Activated naive CD8-positive, alpha-beta T cell treated with anti-CD3 and anti-CD28 coated beads, Interleukin-2, amount 10 ng/mL, durations not matched to agents 7 days and 5 days (primary cell): ENCODE measurements around the gene PHPT1. TPM values are rescaled to one million over a fixed set of nuclear protein-coding genes. Genes with fewer than 3 reads are reported as not detected.
"Not testable (repeated sequence)": the region's sequence is repeated elsewhere in the genome, so short reads cannot be mapped to it uniquely, and the experiment has no call there.

Experiments used
- ATAC-seq: fragments of 150-1000 bp; cut with Tn5 transposase; one replicate; pipeline ENCODE4 v1.10.0; 2021; ENCODE audit warnings: low read depth, moderate library complexity
- POLR2A ChIA-PET: fragments of 350-600 bp; sonication (Branson Sonifier 250); formaldehyde crosslinking; loops from one replicate; lab custom pipeline; 2021; ENCODE audit warnings: antibody characterized with exemption; lab: Charles Lee
- DNase-seq: peaks from one replicate; pipeline ENCODE4 v3.0.0; 2021
- H3K27ac Mint-ChIP-seq: one replicate; pipeline ENCODE4 v1.8.0; 2022; ENCODE audit warnings: mild to moderate bottlenecking, mixed read lengths
- H3K27me3 Mint-ChIP-seq: one replicate; pipeline ENCODE4 v1.8.0; 2022; ENCODE audit warnings: mild to moderate bottlenecking, moderate library complexity, mixed read lengths
- H3K36me3 Mint-ChIP-seq: one replicate; pipeline ENCODE4 v1.8.0; 2021; ENCODE audit warnings: mild to moderate bottlenecking, mixed read lengths
- H3K4me1 Mint-ChIP-seq: one replicate; pipeline ENCODE4 v1.8.0; 2021; ENCODE audit warnings: mixed read lengths
- H3K4me3 Mint-ChIP-seq: one replicate; pipeline ENCODE4 v1.8.0; 2022; ENCODE audit warnings: mild to moderate bottlenecking, moderate library complexity, mixed read lengths
- H3K9me3 Mint-ChIP-seq: one replicate; pipeline ENCODE4 v1.8.0; 2021; ENCODE audit warnings: mixed read lengths
- total RNA-seq, 2 experiments: library from RNA; stranded (reverse); gene quantifications; one replicate each; pipeline ENCODE4 v1.2.3, GENCODE V29; 2021

PHPT1 gene
- 10 to 100 TPM; 80.5 to 89.0 TPM for total RNA-seq

DNA sequence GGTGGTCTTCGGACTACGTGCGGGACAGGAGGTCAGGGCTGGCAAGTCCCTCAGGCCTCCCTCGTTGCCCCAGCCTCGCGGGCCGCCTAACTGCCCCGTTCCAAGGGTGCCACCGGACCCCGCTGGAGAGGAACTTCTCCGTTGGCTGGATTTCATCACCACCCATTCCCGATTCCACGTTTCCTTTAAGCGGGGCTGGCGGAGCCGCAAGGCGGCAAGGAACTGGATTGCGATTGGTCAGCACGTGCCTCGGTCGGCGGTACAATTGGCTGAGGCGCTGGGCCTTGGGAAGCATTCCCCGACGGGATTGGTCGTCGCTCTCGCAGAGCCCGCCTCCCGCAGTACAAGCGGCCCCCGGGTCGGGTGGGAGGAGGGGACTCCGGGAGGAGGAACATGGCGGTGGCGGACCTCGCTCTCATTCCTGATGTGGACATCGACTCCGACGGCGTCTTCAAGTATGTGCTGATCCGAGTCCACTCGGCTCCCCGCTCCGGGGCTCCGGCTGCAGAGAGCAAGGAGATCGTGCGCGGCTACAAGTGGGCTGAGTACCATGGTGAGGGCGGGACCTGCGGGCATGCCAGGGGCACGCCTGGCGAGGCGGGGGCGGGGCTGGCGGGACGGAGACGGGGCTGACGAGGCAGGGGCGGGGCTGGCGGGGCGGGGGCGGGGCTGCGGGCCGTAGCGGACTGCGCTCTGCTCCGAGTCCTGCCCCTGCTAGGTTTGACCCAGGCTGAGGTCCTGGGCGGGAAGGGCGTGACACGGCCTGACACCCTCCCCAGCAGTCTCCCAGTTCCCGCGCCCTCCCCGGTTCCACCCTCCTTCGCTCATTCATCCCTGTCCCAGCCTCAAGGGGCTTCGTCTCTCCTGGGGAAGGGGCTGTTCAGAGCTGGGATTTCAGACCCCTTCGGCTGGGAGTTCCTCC is at the start of gene PHPT1:
PHPT1 (plus strand) TSS at position 372 of the 922 bp plus-strand sequence; CDS start at position 394, 22 bp downstream.
- ATAC-seq, result peak; percentile 89
- peaks cover 10% of the 10 kb centered on the region for H3K27me3 Mint-ChIP-seq
- POLR2A ChIA-PET, result interaction anchor here (0.5 to 3.0 kb wide), 7 partner anchors 15 to 43 kb away, joined by 3 to 29 read pairs (median 6); partner anchors contain the start of genes RABL6 and TRAF2

GRCh38 chr9:136799854-136800657 is 49.2 kb upstream of the PHPT1 start:
- peak; percentile 85 for DNase-seq
- Mint-ChIP-seq H3K36me3 (no peaks in the 10 kb centered on the region), H3K9me3 (no peaks in the 10 kb centered on the region), H3K27me3 (peaks cover 36% of the 10 kb centered on the region), H3K4me3 (peak overlapping the region; percentile 90), H3K27ac (peak overlapping the region; percentile 65), H3K4me1 (peaks cover 13% of the 10 kb centered on the region)
- peak; percentile 57 for ATAC-seq
- POLR2A ChIA-PET, result interaction anchor here (3.0 kb wide), 1 partner anchor 8 kb away, joined by 14 read pairs; the partner anchor contains the start of gene RABL6

More for the DNA sequence above, at the start of gene PHPT1:
- H3K27ac Mint-ChIP-seq, result peak within 1 kb of the TSS; percentile 92
- H3K9me3 Mint-ChIP-seq, result no peaks in the 10 kb centered on the region
- peaks cover 5% of the 10 kb centered on the region for H3K4me1 Mint-ChIP-seq
- peak within 1 kb of the TSS; percentile 96 for H3K4me3 Mint-ChIP-seq
- peak; percentile 97 for DNase-seq
- H3K36me3 Mint-ChIP-seq, result peaks cover 1% of the 10 kb centered on the region

DNA sequence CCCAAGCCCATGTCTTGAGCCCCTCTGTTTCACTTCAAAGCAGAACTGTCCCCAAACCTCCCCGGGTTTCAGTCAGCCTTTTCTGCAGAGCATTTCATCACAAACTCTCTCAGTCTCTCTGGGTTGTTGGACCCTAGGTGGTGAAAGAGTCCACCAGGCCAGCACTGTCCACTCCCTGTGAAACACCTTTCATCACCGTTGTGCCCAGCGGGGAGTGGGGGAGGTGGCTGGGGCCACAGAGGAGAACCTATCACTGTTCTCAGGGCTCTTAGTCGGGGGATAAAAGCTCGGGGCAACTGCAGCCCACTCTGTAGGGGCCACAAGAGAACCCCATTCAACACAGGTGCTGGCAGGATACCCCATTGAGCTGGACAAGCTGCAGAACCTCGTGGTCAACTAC is 46.9 kb upstream of the PHPT1 start:
- POLR2A ChIA-PET, result no interaction called here
- Mint-ChIP-seq H3K27me3 (peaks cover 19% of the 10 kb centered on the region), H3K4me1 (peaks cover 15% of the 10 kb centered on the region), H3K36me3 (peaks cover 4% of the 10 kb centered on the region), H3K9me3 (no peaks in the 10 kb centered on the region), H3K27ac (no peak overlapping the region), H3K4me3 (no peak overlapping the region)
- ATAC-seq (no peak), DNase-seq (no peak)

DNA sequence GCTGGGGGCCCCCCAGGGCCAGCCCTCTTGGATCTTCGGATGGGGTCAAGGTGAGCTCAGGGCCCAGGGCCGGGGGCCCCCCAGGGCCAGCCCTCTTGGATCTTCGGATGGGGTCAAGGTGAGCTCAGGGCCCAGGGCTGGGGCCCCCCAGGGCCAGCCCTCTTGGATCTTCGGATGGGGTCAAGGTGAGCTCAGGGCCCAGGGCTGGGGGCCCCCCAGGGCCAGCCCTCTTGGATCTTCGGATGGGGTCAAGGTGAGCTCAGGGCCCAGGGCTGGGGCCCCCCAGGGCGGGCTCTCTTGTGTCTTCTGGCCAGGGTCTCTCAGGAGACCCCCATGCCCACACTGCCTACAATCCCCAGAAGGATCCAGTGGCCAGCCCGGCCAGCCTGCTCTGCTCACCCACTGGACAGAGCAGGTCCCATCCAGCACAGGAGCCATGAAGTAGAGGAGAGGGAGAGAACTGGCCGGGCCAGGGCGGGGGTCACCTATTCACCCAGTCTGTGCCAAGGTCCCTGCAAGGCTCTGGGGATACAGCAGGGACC is 46.1 kb upstream of the PHPT1 start:
- Mint-ChIP-seq H3K4me1 (peaks cover 15% of the 10 kb centered on the region), H3K27me3 (peaks cover 14% of the 10 kb centered on the region)
- ATAC-seq, H3K9me3 Mint-ChIP-seq, H3K36me3 Mint-ChIP-seq, DNase-seq, POLR2A ChIA-PET, H3K4me3 Mint-ChIP-seq, H3K27ac Mint-ChIP-seq: not testable (repeated sequence)

- POLR2A ChIA-PET, result no interaction called here
- DNase-seq (no peak), ATAC-seq (no peak)
- peaks cover 4% of the 10 kb centered on the region for H3K36me3 Mint-ChIP-seq
- no peak overlapping the region for H3K4me3 Mint-ChIP-seq
- H3K4me1 Mint-ChIP-seq, result peaks cover 17% of the 10 kb centered on the region
- peaks cover 13% of the 10 kb centered on the region for H3K27me3 Mint-ChIP-seq
- H3K9me3 Mint-ChIP-seq, result no peaks in the 10 kb centered on the region
- no peak overlapping the region for H3K27ac Mint-ChIP-seq
Measured at GRCh38 chr9:136803551-136804508, 45.4 kb upstream of the PHPT1 start.

GRCh38 chr9:136804509-136805206 is 44.6 kb upstream of the PHPT1 start:
- Mint-ChIP-seq H3K27ac (no peak overlapping the region), H3K4me3 (no peak overlapping the region), H3K27me3 (peaks cover 13% of the 10 kb centered on the region), H3K4me1 (peaks cover 26% of the 10 kb centered on the region), H3K36me3 (peaks cover 6% of the 10 kb centered on the region), H3K9me3 (no peaks in the 10 kb centered on the region)
- POLR2A ChIA-PET, result no interaction called here
- DNase-seq (no peak), ATAC-seq (no peak)

DNA sequence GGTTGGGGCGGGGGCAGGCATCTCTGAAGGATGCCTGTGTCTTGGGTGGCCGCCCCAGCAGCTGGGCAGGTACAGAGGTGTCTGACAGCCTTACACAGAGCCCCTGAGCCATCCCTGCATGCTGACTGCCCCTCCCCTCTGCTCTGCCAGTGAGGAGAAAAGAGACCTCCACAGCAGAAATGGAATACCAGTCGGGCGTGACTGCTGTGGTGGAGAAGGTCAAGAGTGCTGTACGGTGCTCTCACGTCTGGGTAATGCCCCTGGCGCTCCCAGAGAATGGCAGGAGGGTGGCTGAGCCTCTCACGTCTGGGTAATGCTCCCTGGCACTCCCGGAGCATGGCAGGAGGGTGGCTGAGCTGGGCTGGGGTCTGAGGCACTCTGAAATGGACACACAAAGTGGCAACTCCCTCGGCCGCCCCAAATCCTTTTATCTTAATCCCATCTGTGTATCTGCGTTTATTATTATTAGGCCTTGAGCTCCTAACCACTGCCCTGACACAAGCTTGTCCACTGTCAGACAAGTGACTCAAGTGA is 43.9 kb upstream of the PHPT1 start:
- no peak overlapping the region for H3K4me3 Mint-ChIP-seq
- no peak overlapping the region for H3K27ac Mint-ChIP-seq
- H3K4me1 Mint-ChIP-seq, result peaks cover 29% of the 10 kb centered on the region
- H3K9me3 Mint-ChIP-seq, result no peaks in the 10 kb centered on the region
- no peak for ATAC-seq
- H3K27me3 Mint-ChIP-seq, result peaks cover 11% of the 10 kb centered on the region
- POLR2A ChIA-PET, result interaction anchor here (1.1 kb wide), 1 partner anchor 14 kb away, joined by 3 read pairs; the partner anchor contains the start of gene TMEM141
- DNase-seq, result no peak
- peaks cover 6% of the 10 kb centered on the region for H3K36me3 Mint-ChIP-seq

DNA sequence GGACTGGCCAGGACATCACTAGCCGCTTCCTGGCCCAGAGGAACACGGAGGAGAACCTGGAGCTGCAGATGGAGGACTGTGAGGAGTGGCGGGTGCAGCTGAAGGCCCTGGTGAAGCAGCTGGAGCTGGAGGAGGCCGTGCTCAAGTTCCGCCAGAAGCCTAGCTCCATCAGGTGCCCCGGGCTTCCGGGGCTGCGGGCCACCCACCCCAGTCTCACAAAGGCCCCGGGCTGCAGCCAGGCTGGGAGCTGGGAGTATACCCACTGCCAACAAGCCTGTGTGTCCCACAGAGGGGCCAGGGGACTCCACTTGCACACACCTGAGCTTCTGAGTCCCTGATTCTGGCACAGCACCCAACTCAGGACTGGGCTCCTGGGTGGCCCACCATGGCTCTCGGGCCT is 43.1 kb upstream of the PHPT1 start:
- no peak for ATAC-seq
- Mint-ChIP-seq H3K36me3 (peaks cover 10% of the 10 kb centered on the region), H3K4me1 (peaks cover 26% of the 10 kb centered on the region), H3K9me3 (no peaks in the 10 kb centered on the region), H3K27ac (no peak overlapping the region), H3K4me3 (peak overlapping the region; percentile 89), H3K27me3 (peaks cover 7% of the 10 kb centered on the region)
- POLR2A ChIA-PET, result interaction anchor here (1.1 to 1.4 kb wide), 2 partner anchors 15 to 42 kb away, joined by 3 to 6 read pairs; partner anchors contain the start of gene TMEM141
- DNase-seq, result no peak

DNA sequence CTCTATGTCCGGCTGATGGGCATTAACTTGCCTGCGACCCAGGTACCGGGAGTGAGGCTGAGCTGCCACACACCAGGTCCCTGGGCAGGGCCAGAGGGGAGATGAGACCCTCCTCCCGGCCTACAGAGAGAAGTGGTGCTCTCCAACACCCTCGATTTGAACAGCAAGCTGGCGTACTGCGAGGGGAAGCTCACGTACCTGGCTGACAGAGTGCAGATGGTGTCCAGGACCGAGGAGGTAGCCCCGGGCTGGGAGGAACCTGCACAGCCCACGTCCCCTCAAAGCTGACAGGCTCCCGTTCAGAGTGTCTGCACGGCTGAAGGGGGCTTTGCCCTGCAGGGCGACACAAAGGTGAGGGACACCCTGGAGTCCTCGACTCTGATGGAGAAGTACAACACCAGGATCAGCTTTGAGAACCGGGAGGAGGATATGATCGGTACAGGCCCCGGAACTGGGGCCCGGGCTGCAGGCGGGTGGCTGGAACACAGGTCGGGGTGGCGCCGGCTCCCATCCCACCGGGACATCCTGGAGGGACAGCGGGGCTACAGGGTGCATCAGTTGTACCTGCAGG is 42.5 kb upstream of the PHPT1 start:
- H3K4me3 Mint-ChIP-seq, result peak overlapping the region; percentile 89
- peak overlapping the region; percentile 90 for H3K27ac Mint-ChIP-seq
- peaks cover 10% of the 10 kb centered on the region for H3K36me3 Mint-ChIP-seq
- H3K9me3 Mint-ChIP-seq, result no peaks in the 10 kb centered on the region
- DNase-seq (no peak), ATAC-seq (no peak)
- peaks cover 3% of the 10 kb centered on the region for H3K27me3 Mint-ChIP-seq
- POLR2A ChIA-PET, result interaction anchor here (0.5 to 2.4 kb wide), 19 partner anchors 7 to 312 kb away, joined by 3 to 14 read pairs (median 6); partner anchors contain the start of genes AJM1, CCDC183, FBXW5 and MAN1B1
- H3K4me1 Mint-ChIP-seq, result peaks cover 23% of the 10 kb centered on the region

DNA sequence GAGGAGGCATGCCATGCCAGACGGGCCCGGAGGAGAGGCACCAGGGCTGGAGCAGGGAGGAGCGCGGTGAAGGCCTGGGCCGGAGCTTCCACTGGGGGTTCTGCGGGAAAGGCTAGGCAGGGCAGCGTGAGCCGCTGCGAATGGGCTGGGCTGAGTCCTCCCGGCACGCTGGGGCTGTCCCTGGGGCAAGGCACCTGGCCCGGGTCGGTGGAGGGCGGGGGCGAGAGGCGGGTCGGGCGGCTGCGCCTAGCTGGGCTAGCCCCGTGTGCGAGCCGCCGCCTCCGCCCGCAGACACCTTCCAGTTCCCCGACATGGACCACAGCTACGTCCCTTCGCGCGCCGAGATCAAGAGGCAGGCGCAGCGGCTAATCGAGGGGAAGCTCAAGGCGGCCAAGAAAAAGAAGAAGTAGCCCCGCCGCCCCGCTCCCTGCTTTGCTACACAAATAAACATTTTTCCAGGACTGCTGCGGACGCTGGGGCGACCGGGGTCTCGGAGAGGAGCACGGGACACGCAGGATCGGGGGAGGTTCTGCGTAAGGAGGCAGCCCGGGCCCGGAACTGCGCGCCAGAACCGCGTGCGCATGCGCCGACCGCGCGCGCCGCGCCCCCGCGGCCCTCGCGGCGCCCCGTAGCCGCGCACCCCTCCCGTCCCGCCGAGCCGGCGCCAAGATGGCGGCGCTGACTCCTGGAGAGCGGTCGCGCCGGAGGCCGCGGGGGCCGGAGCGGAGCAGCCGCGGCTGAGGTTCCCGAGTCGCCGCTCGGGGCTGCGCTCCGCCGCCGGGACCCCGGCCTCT is 41.7 kb upstream of the PHPT1 start, which contains the start of gene RABL6:
RABL6 (plus strand) TSS at position 668 of the 794 bp plus-strand sequence. CDS start 249 bp downstream, outside the sequence.
- DNase-seq (peak; percentile 94), ATAC-seq (peak; percentile 90)
- H3K36me3 Mint-ChIP-seq, result peaks cover 10% of the 10 kb centered on the region
- H3K27me3 Mint-ChIP-seq, result no peaks in the 10 kb centered on the region
- H3K4me1 Mint-ChIP-seq, result peaks cover 29% of the 10 kb centered on the region
- no peaks in the 10 kb centered on the region for H3K9me3 Mint-ChIP-seq
- peak within 1 kb of the TSS; percentile 89 for H3K4me3 Mint-ChIP-seq
- peak within 1 kb of the TSS; percentile 90 for H3K27ac Mint-ChIP-seq
- POLR2A ChIA-PET, result interaction anchor here (0.5 to 2.4 kb wide), 22 partner anchors 8 to 311 kb away, joined by 3 to 14 read pairs (median 5); partner anchors contain the start of genes AJM1, CCDC183, FBXW5 and MAN1B1
